ENCODE data around the gene KLHL29.
A peak's percentile ranks its signal among the peaks of the same experiment; 100 is the strongest.
"Not testable (repeated sequence)": the region's sequence is repeated elsewhere in the genome, so short reads cannot be mapped to it uniquely, and the experiment has no call there.

The KLHL29 gene

DNA sequence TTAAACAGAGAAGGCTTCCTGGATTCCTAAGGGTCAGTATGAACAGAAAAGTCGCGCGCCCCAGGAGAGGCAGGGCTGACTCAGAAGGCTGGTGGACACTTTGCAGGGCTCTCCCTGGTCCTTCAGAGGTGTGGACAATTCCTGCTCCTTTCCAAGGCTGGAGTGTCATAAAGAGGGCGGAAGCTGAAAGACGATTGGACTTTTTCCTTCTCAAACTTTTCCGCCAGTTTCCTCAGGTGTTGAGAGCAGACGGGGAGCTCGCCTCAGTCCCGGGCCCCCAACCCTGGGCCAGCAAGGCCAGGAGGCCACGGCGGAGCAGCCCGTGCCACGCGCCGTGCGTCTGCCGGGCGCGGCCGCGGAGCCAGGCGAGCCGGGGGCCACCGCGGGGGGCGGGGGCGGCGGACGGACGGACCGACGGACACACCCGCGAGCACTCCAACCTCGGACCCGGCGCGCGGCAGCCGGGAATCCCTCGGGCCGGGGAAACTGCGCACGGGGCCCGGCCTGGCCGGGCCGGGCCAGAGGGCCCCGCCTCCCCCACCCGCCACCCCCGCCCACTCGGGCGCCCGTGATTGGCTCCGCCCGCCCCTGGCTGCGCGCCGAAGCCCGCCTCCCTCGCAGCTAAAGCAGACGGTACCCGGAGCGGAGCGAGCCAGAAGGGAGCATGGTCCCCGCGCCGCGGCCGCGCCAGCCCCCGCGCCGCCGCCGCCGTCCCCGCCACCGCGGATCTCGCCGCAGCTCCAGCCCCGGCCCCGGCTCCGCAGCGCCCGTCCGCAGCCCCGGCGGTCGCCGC lies at the start of gene KLHL29:
TSS of gene KLHL29 (plus strand) at position 629 of the 793 bp plus-strand sequence. CDS start 177,018 bp downstream, outside the sequence.
- DNase-seq (ENCODE audit: low spot score): peak; percentile 78

DNA sequence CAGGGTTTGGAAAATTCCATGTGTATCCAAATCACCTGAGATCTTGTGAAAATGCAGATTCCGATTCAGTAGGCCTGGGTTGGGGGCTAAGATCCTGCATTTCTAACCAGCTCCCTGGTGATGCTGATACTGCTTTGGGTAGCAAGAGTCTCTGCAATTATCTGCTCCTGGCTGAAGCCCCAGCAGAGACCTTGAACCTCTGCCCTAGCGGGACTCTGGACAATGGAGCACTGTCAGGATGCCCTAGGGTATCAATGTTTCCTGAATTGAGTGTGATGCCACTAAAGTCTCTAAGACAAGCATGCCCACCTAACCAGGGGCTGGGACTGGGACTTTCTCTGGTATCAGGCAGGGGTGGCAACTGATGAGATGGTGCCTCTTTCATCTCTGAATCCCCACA lies 49.4 kb upstream of the KLHL29 start:
- no peak for DNase-seq (ENCODE audit: low spot score)

DNA sequence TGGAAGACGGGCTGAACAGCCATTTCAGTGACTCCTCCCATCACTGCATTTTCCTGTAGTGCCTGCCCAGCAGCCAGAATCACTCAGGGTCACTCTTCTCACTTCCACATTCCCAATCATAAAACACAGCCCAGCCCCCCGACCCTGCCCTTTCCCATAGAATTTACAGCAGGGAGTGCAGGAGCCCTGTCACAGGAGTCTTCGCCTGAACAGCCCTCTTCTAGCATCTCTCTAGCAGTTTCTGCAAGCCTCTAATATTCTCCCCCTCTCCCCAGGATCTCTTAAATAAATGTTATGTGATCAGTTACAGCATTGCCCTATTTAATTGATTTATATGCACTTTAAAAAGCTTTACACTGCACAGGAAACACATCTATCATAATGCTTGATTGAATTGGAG lies 42.9 kb upstream of the KLHL29 start:
- DNase-seq (ENCODE audit: low spot score): no peak

DNA sequence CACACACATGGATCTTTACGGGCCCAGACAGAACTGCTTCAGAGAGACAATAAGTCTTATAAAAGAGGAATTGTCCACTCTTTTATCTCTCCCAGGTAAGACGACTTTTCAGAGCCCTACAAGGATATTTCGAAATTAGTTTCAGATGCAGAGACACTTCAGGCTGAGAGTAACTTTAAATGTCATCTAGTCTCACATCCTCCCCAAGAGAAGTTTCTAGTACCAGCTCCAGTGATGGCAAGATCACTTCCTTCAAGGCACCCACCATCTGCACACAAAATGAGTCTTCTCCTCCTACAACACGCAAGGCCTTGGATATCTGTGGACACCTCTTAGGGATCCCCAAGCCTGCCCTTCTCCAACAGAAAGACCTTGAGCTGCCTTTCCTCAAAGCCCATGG lies 39.0 kb upstream of the KLHL29 start:
- no peak for DNase-seq (ENCODE audit: low spot score)

DNA sequence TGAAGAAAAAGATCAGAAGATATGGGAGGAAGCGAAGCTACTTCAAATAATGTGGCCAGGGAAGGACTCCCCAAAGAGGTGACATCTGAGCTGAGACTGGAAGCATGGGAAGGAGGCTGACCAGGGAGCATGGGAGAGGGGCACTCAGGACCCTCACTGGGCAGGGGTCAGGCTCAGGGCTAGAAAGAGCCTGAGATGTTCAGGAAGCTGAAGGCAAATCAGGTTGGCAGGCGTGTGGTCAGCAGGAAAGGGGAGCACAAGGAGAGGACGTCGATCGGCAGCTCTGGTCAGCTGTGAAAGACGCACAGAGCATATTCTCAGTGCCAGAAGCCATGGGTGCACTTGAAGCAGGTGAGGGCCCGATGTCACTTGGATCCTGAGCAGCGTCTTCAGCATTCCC lies 38.2 kb upstream of the KLHL29 start:
- DNase-seq (ENCODE audit: low spot score): no peak

DNA sequence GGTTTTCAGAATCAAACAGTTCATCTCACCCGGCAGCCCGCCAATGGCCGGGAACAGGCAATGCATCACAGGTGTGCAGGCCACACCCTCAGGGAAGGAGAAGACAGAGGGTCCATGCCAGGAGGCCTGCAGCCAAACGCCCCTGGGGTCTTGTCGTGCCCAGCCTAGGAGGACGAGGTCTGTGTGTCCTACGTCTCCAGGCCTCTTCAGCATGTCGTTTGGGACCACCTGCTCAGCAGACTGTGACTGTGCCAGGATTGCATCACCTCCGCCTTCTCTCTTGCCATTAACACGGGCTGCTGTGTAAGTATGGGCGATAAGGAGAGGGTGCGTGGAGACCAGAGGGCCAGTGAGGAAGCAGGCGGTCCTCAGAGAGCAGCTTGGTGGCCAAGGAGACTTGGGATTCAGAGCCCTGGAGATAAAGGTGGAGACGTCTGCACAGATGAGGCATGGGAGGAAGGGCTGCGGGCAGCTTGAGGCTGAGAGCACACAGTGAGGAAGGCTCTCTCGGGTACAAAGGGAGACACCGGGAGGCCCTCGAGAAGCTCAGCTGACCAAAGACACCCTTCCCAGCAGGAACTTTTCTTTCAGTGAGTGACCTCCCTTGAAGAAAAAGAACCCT lies 37.4 kb upstream of the KLHL29 start:
- DNase-seq (ENCODE audit: low spot score): no peak

DNA sequence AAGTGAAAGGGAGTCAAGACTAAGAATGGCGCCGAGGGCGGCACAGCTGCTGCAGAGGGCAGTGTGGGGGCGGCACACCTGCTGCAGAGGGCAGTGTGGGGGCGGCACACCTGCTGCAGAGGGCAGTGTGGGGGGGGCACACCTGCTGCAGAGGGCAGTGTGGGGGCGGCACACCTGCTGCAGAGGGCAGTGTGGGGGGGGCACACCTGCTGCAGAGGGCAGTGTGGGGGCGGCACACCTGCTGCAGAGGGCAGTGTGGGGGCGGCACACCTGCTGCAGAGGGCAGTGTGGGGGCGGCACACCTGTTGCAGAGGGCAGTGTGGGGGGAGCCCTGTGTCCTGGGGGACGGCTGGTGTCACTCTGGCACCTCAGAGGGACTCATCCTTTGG lies 36.9 kb upstream of the KLHL29 start:
- not testable (repeated sequence) for DNase-seq (ENCODE audit: low spot score)

DNA sequence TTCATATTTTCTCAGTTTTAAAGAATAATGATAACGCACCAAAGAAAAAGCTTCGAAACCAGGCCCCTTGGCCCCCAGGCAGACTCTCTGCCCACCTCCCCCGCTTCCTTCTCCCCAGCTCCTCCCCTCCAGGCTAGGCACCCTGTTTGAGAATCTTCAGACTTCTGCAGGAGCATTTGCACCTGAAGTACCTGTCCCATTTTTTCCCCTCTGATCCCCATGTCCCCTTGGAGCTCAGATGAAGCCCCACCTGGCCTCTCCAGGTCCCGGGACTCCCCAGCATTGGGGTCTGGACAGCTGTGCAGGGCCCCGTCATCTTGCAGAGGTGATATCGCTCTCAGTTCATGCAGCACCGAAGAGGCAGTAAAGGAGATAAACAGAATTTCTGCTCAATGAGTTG lies 35.5 kb upstream of the KLHL29 start:
- DNase-seq (ENCODE audit: low spot score): no peak

DNA sequence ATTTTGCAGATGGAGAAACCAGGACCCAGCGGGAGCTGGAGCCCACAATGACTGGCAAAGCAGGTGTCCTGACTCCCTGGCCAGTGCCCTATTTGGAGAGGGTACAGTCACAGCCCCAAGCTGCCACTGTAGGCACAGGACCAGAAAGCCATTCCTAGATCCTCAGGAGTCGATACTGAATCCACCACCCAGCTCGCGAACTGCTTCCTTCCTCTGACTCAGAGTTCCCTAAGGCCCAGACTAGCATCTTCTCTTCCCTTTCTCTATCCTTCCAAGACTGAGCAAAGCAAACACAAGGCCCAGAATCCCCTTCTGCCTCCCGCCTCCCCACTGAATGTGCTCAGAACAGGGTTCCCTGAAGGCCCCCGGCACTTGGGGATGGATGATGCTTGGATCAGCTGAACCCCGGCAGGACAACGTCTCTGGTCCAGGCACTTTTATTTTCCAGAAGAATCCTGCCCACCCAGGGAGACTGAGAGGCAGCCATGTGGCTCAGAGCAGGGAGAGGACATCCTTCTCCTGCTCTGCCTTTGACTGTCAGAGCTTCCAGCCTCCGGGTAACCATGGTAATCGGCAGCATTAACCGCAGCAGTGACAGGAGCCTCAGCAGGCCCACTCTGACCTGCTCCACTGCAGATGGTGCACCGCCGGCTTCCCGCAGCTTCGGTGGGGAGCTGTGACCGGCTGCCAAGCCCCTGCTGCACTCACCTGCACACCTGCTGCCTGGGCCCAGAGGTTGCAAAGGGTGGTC lies 34.8 kb upstream of the KLHL29 start:
- DNase-seq (ENCODE audit: low spot score): peak; percentile 53

DNA sequence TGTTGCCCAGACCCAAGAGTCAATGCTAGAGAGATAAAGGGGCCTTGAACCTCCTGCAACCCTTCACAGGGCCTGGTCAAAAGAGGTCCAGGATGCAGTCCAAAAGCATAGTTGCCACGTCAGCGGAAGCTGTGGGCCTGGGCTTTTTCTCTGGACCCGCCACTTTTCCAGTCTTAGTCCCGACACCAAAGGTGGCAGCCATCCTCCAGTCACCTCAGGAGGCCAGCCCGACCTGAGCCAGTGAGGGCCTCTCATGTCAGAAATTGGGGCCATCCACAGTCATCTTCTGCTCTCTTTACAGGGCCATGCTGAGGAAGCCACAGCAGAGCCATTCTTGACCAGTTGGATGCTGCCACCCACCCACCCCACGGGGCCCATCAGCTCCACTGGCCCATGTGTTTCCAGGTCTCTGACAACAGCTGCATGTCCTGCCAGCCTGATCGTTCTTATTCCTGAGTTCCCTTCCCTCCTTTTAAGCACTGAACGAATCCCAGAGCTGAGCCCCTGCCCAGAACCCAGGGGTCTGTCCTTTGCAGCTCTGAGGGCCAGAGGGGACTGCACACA lies 34.1 kb upstream of the KLHL29 start:
- DNase-seq (ENCODE audit: low spot score): no peak

DNA sequence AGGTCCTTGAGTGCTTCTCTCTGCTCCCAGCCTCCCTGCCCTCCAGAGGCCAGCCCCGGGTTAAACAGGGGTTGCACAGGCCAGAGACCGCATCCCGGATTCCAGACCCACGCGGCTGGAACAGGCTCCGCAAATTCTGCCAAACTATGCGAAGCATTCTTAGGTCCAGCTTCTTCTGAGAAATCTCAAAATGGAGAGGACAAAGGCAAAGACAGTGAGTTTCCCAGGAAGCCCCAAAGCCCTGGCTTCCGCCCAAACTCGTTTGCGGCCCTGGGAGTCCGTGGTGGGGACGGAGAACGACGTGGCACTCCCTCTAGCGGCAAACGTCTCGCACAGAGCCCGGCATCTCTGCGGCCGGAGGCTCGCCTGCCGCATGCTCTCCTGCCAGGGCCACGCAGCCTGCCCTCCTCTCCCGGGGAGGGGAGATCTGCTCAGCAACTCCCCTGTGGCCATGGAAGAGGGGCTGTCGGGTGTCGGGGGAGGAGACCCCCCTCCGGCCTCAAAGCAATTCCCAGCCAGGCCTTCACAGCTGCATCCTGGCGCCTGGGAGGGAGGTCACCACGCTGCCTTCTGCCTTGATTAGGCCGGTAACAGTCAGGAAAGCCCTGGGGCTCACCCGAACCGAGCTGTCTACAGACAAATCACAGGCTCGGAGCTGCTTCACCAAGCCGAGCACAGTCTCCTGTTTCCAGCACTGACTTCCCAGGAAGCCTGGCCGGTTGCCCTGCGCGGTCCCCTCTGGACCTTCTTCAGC lies 33.4 kb upstream of the KLHL29 start:
- peak; percentile 86 for DNase-seq (ENCODE audit: low spot score)

DNA sequence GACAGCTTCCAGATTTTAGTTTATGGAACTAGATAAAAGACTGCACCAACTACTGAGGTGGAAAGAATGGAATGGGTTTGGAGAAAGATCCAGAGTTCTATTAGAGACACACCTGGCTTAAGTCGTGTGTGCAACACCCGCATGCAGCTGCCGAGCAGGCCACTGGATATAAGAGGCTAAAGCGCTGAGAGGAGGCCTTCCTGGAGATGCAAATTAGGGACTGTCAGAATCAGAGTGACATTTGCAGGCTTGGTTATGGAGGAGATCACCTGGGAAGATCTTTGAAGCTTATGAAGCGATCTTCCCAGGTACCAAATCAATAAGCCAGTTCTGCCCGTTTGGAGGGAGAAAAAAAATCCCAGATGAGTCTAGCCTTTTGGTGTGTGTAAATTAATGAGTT lies 30.4 kb upstream of the KLHL29 start:
- DNase-seq (ENCODE audit: low spot score): no peak

DNA sequence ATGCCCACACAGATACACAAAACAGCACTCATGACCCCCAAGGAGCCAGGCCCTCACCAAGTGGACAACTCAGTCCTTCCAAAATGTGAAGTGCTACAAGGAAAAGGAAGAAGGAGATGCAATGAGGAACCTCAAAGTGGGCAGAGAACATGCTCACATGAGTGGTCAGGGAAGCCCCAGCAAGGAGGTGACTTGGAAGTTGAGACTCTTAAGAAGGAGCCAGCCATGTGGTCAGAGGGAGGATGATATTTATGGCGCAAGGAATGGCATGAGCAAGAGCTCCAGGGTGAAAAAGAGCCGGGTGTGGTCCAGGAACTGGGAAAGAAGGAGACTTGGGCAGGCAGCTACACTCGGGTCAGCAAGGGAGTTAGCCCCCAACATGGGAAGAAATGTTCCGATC lies 30.0 kb upstream of the KLHL29 start:
- DNase-seq (ENCODE audit: low spot score): no peak

DNA sequence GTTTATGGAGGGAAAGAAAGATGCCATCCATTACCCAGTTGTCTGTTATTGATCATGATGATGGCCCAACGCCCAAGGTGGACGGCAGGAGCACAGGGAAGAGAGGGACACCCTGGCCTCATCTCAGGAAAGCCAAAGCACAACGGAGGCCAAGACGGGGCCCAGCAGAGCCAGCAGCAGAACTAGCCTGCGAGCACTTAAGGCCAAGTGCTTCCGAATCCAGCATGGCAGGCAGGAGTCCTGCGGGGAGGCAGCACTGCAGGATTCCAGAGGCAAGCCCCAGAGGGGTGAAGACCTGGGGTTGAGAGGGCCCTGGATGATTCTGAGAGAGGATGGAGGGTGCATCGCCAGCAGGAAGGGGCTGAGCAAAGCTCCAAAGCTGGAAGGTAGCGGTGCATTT lies 28.3 kb upstream of the KLHL29 start:
- no peak for DNase-seq (ENCODE audit: low spot score)

DNA sequence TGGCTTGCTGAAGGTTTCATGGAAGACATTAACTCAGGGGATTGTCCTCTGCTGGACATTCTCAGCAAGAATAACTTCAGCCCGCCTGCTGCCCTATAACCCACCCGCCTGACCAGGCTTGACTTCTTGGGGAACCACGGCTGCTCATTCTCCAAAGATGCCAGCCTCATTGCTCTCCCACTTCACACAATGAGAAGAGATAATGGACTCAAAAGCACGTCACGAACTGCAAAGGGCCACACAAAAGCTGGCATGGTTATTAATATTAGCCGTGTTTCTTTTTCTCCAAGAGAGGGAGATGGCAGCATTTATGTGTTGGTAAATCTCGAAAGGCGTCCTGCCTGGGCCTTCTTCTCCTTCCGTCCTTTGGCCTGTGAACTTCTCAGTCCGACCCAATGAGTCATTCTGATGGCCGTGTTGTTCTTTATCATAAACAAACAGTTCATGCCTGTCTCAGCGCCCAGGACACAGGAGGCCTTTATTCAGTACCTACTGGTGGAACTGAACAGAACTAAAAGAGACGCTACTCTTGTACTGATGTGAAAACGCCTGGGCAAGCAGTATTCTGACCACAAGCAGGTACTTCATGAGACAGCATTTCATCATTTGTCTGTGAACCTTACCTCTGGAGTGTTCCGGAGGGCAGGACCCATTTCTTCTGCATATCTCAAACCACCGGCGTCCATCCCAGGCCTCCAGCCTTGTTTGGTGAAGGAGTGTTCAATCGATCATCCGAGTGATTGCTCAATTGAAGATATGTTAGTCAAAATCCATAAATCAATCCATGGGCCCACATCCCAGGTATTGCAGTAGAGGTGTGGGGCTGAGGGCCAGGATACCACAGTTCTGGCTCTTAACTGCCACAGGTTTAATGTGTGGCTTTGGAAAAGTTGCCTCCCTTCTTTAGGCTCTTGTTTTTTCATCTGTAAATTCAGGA lies 25.1 kb upstream of the KLHL29 start:
- no peak for DNase-seq (ENCODE audit: low spot score)

DNA sequence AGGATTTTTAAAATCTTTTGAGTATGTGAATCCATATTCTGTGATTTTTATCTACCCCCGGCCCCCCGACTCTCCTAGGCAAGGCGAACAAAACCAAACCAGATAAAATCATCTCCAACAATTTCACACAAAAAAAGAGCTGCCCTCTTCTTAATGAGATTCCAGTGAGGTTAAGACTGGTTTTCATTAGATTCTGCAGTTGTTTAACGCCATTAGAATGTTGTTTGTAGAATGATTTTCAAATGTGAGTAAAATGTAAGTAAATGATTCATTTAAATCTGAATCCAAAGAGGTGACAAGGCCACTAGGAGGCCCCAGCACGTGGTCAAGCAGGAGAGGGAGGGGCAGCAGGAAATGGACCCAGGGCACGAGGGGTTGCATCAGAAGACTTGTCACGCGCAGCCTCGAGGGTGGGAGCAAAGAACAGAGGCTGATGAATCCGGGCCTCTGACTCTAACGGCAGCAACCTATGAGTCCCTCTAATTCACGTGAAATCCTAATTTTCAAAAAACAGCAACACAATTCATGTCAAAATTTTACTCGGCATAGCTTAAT lies 24.3 kb upstream of the KLHL29 start:
- no peak for DNase-seq (ENCODE audit: low spot score)

DNA sequence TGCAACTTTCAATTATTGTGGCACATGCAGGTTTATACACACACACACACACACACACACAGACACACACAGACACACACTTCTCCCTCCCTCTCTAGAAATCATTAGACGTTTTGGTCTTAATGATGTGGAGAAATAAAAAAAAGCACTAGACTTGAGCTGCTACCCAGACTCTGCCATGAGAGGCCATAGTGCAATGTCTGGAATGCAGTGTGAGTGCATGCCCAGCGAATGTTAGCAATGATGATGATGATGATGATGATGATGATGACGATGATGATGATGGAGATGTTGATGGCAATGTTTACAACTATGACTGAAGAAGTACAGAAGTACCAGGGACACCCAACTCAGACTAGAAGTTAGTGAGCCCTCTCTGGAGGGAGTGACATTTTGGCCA lies 23.8 kb upstream of the KLHL29 start:
- no peak for DNase-seq (ENCODE audit: low spot score)

DNA sequence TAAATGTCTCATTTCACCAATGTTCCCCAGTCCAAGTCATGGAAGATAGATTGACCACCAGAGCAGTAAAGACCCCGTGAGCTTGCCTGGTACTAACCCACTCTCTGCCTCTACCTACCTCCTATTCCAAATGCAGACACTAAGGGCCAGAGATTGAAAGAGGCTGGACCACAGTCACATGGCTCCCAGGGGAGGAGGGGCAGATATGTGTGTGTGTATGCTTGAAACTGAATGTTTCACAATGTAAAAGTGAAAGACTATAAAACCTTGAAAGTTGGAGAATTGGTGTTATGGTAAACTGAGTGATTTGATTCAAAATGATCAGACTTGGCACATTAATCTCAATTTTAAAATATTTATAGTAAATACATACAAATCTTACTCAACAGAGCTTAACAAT lies 21.7 kb upstream of the KLHL29 start:
- no peak for DNase-seq (ENCODE audit: low spot score)

DNA sequence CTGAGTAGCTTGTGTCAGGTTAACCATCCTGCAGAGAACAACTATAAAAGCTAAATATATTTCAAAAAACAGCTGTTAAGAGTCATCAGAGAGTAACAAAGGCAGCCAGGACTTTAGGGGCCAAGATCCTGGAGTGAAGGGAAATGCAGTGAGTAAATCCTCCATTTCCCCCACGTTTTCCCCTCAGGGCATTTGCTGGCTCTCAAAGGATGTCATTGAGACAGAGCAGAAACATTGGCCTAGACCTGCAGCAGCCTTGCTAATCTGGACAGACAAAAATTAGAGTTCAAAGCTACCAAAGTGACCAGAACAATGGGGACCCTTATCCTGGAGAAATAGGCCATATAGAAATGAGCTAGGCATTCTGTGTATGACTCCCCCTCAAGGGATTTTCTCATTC lies 21.1 kb upstream of the KLHL29 start:
- DNase-seq (ENCODE audit: low spot score): no peak

DNA sequence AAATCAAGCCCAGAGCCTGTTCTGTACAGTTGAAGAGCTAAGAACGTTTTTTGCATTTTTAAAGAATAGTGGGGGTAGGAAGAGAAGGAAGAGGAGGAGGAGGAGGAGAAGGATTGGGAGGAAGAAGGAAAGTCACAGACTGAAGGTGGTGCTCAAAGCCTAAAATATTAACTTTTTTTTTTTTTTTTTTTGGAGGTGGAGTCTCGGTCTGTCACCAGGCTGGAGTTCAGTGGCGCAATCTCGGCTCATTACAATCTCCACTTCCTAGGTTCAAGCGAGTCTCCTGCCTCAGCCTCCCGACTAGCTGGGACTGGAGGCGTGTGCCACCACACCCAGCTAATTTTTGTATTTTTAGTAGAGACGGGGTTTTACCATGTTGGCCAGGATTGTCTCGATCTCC lies 18.3 kb upstream of the KLHL29 start:
- DNase-seq (ENCODE audit: low spot score): no peak

DNA sequence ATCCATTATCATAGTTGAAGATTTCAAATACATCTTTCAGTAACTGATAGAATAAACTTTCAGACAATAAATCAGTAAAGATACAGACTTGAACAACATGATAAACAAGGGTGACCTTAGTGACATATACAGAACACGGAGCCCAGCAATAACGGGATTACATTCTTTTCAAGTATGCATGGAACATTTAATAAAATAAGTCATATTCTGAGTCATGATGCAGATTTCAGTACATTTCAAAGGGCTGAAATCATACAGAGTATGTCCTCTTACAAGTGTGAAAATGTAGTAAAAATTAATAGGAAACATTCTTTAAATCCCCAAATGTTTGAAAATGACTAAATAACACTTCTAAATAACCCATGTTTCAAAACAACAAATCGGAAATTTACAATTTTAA lies 17.2 kb upstream of the KLHL29 start:
- DNase-seq (ENCODE audit: low spot score): no peak

All from Ammon's horn (tissue), 1 donor.